GM21447 (cell line): ENCODE measurements around the gene HPCAL1.
A peak's percentile ranks its signal among the peaks of the same experiment; 100 is the strongest.

Experiments
- ATAC-seq: cut with Tn5 transposase; IDR thresholded peaks from one replicate; pipeline ENCODE4 v1.9.1; 2021; ENCODE audit not compliant: unreplicated experiment

HPCAL1 gene

DNA sequence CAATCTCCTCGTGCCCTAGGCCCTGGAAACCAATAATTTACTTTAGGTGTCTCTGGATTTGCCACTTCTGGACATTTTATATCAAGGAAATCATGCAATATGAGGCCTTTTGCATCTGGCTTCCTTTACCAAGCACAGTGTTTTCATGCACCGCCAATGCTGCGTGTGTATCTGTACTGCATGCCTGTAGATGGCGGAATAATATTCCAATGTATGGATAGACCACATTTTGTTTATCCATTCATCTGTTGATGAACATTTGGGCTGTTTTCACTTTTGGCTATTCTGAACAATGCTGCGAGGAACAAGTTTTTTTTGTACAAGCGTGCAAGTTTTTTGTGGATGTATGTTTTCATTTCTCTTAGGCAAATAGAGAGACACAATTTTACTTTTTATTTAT is 18.9 kb downstream of the HPCAL1 start:
- ATAC-seq: no peak

DNA sequence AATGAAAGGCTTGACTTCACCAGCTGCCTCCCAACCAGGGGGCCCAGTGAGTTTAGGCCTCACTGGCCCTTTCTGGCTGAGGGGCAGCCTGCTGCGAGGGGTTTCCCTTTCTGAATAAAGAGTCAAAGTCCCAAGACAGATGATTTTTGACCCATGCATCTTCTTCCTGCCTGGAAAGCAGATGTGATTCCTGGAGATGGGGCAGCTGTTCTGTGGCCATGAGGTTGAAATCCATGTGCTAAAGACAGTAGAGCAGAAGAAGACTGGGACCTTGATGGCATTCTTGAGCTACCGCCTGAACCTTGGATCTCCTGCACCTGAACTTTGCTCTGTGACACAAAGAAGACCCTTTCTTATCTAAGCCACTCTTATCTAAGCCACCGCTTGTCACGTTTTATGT is 19.8 kb downstream of the HPCAL1 start:
- ATAC-seq: no peak

GRCh38 chr2:10322973-10323372 is 20.3 kb downstream of the HPCAL1 start:
- ATAC-seq: no peak

- no peak for ATAC-seq
Measured at GRCh38 chr2:10323535-10323934, 20.8 kb downstream of the HPCAL1 start.

DNA sequence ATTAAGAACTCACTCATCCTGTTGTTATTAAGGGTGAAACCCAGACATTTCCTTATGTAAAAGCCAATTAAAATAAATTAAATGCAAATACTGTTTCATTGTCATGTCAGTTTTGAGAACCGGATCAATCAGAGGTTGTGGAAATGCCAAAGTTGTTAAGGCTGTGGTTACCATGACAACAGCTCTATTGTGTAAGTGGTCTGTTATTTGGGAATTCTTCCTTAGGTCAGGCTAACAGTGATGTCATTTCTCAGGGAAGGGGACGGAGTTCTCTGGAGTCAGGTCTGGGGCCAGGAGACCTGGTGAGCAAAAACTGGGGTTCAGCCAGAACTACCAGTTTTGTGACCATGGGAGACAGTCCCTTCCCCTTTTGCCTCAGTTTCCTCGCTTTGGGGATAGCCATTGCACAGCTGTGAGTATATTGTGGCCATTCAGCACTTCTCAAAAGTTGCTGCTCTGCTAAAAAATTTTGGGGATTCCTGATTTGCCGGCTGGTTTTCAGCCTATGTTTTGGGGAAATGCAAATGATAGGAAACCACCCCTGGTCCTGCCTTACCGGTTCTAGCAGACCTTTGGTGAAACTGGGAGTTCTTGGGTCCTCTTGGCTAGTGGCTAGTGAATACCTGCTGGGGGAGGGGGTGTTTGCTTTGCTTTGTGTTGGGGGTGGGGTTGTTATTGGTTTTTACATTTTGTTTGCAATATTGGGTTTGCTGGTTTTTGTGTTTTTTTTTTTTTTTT is 21.6 kb downstream of the HPCAL1 start:
- ATAC-seq: no peak

DNA sequence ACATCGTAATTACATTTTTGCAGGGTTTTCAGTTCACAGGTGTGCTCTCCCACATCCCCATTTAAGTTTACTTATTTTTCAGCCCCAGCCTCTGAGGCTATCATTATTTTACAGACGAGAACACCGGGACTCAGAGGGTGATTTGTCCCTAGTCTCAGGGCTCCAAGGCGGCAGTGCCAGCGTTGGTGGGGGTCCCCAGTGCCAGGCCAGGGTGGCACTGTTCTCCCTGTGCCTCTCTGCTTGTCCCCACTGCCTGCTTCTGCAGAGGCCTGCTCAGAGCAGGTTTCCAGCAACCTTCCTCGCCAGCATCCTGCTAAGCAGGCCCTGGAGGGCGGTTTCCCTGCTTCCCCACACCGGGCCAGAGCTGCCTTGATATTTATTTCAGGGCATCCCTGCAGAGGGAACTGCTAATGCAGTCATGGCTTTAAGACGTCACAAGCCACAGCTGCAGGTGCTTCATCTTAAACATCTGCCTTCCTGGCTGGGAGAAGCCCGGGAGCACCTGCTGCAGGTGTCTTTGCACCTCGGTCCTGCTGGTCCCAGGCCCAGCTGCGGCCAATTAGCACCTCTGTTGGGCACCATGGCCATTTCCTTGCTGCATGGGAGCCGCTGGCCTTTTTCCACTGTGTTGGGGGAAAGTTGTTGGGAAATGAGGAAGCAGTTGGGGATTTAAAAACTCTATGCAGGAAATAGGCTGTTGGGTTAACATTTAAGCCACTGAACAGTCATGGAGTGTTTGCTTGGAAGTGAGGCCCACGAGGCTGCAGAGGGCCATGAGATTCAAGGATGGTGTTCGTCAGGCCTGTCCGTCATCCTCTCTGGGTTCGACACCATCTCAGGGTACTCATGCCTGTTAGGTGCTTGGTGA is 22.8 kb downstream of the HPCAL1 start:
- ATAC-seq: no peak

DNA sequence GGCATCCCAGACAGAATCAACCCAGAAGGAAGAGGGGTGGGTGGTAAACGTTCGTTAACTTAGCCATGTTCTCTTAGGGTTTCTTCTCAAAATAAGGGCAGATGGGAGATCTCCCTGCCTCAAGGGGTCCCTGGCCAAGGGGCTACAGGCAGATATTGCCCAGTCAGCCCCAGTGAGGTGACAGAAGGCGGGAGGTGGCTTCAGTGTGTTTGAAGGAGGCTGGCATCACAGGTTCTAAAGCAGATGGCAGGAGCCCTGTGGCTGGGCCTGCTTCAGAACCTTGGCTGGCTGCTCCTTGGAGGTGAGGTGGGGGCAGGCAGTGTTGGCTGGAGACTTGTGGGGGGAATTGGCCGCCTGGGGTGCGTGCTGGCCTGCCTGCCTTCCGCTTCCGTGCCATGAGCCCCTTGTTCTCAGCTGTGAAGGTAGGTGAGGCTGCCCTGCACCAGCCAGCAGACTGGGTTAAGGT is 23.5 kb downstream of the HPCAL1 start:
- ATAC-seq: no peak

DNA sequence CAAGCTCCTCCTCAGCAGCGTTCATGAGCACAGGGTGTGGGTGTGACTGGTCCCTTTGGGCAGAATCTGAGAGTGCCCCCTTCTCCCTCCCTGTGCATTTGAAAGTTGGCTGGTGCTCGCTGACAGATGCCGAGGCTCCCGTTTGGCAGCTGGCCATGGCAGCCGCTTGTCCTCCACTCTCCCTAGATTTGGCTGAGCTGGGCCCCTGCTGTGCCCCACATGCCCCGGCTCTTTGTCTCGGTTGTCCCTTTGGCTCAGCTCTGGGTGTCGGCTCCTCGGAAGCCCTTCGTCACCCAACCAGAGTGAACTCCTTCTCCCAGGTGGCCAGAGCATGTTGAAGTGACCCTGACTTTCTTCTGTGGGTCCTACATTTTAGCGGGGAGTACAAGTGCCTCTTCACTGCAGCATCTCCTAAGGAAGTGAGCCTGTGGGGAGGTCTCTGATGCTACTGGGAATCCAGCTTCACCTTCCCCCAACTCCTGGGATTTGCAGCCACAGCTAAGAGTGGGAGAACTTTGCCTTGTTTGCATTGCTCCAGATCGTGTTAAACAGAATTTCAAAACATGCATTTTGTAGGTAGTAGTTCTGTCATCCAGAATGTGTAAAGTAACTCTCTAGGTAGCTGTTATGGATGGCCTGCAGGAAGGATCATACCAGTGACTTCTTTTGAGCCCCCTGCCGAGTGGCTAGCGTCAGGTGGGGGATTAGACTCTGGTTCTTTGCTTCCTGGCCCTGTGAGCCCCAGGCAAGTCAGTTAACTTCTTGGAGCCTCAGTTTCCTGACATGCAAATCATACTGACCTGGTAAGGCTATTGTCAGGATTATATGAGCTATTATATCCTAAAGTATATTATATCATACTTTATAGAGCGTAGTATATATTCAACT is 24.2 kb downstream of the HPCAL1 start:
- no peak for ATAC-seq

DNA sequence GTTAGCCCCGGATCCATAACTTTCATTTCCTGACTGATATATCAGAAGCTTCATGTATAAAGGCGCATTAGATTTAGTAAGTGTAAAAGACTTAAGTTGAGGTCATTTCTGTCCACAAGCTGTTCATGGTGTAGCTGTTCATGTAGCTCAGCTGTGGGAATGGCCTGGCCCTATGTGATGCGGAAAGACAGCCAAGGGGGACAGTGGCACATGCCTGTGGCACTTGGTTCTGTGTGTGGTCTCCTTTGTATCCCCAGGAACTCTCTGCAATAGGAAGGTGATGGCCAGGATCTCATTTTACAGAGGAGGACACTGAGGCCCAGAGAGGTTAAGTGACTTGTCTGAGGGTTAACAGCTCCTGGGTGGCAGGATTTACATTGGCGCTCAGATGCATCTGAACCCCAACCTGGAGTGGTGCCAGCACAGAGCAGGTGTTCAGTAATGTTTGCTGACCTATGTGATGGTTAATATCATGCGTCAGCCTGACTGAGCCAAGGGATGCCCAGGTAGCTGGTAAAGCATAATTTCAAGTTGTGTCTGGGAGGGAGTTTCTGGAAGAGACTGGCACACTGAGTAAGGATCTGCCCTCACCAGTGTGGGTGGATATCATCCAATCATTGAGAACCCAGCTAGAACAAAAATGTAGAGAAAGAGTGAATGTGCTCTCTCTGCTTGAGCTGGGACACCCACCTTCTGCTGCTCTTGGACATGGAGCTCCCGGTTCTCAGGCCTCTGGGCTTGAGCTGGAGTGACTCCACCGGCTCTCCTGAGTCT is 25.4 kb downstream of the HPCAL1 start:
- ATAC-seq: no peak

DNA sequence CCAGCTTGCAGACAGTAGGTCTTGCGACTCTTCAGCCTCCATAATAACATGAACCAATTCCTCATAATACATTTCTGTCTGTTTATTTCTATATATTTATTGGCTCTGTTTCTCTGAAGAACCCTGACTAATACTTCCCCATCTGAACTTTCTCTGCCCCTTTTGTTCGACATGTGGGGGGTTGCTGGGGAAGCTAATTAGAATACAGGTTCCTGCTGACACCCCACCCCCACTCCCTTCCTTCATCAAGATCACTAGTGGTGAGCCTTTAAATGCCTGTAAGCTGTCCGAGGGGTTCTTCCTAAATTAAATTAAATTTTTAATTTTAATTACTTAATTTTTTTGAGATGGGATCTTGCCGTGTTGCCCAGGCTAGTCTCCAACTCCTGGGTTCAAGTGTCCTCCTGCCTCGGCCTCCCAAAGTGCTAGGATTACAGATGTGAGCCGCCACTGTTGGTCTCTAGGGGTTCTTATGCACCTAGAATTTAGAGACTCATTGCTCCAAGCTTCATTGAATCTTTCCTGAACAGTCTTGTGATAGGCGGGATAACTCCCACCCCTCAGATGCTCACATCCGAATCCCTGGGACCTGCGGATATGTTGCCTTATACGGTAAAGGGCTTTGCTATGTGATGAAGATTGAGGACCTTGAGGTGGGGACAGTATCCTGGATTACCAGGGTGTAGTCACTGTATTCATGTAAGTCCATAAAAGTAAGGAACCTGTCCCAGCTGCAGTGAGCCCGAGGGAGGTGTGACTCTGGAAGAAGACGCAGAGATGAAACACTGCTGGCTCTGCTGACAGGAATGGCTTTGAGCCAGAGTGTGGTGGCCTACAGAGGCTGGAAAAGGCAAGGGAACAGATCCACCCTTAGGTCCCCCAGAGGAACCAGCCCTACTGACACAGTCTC is 26.2 kb downstream of the HPCAL1 start:
- no peak for ATAC-seq

DNA sequence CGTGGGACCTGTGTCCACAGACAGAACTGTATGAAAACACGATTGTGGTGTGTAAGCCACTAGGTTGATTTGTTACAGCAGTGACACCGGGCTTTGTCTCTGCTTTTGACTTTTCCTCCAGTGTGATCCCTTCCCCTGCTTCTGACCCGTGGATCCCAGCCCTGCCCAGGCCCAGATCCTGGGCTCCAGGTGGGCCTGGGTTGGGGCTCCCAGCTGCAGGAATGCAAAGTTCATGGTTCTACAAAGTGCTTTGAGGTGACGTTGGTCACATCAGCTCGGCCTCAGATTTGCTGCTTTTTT is 26.8 kb downstream of the HPCAL1 start:
- ATAC-seq: no peak

GRCh38 chr2:10329880-10330699 is 27.4 kb downstream of the HPCAL1 start:
- no peak for ATAC-seq

GRCh38 chr2:10330700-10331026 is 28.0 kb downstream of the HPCAL1 start:
- ATAC-seq: no peak

- ATAC-seq: peak; percentile 67
Measured at GRCh38 chr2:10331027-10331701, 28.5 kb downstream of the HPCAL1 start.

GRCh38 chr2:10331702-10332401 is 29.1 kb downstream of the HPCAL1 start:
- ATAC-seq: peak; percentile 76

DNA sequence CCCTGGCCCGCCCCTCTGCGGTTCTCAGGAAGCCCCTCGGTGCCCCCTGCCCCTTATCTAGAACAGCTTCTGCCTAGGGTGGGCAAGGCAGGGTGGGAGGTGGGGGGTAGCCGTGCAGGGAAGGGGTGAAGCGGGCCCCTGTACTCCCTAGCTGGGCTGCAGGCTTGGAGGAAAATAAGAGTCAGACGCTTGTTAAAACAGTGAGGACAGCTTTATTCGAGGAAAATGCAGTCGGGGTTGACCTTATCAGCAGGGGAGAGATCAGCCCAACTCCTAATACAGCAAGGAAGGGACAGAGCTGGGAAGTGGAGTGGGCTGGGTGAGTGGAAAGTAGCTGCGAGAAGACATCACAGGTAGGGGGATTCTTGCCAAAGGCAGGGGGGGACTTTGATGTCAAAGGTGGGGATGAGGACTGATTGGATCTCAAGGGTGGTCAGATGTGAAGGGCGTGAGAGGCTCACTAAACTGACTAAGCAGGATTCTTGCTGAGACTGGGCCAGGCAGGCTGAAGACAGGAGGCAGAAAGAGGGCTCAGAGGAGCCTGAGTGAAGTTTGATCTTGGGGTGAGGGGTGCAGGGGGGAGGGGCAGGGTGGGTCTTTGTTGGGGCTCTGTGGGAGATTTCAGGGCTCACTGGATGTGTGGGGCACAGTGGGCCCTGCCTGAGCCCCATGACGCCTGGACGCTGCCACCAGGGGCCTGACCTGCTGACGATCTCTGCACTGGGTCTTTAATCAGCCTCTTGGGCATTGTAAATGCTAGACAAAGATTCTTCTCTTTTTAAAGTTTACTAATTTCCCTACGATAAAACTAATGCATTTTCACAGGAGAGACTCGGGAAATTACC is 29.9 kb downstream of the HPCAL1 start:
- ATAC-seq: no peak

DNA sequence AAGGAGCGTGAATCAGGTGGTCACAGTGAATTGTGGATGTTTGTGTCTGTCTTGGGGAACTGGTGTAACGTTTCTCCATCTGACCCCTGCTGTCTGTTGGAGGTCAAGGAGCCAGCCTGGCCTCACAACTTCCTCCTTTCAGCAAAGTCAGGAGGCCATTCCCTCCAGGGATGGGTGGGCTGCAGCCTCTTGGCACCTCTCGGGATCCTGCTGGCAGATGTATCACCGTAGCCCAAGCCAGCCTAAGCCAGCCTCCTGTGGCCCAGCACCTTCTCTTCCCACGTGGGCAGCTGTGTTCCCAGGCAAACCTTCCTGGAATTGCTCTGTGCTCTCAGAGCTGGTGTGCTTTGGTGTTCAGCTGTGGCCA is 30.5 kb downstream of the HPCAL1 start:
- ATAC-seq: no peak
